GM12892 (cell line): Measurements from ENCODE around the gene L3MBTL1.

Source experiments
- POLR2A ChIP-seq: IDR thresholded peaks from 2 replicates; pipeline ENCODE4 v1.6.1; 2011; ENCODE audit warnings: low read depth, low read length, control low read depth
- POLR2AphosphoS5 ChIP-seq: IDR thresholded peaks from 2 replicates; pipeline ENCODE4 v1.6.1; 2011; ENCODE audit warnings: low read depth, low read length, control low read depth
- TAF1 ChIP-seq: IDR thresholded peaks from 2 replicates; pipeline ENCODE4 v1.6.1; 2011; ENCODE audit warnings: low read depth, mild to moderate bottlenecking, control low read depth, low read length, borderline replicate concordance

DNA sequence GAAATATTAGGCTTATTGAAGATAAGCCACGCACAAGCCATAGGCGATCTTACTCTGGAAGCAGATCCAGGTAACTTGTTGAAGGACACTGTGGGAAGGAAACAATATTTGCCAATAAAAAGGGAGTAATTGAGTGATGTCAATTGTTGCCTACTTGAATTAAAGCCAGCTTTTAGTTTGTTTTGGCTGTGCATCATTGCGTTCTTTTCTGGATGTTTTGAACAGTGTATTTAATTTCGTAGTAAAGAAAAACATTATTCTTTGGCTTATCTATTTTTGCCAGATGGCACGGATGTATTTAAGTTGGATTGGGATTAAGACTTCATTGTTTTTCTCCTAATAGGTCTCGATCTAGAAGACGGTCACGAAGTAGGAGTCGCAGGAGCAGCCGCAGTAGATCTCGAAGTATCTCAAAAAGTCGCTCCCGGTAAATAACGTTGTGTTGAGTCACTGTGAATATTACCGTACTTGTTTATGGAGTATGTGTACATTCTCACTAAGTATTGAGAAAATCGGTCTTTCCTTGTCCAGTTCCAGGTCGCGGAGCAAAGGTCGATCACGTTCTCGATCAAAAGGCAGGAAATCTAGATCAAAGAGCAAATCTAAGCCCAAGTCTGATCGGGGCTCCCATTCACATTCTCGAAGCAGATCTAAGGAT is 47.2 kb upstream of the L3MBTL1 start:
- no peak for TF ChIP-seq POLR2A
- TF ChIP-seq POLR2AphosphoS5: peak; percentile 36; the same call in 1 of the 2 replicates
- no peak for TF ChIP-seq TAF1
